ENCODE data around the gene CCR6.
"Not testable (repeated sequence)": the region's sequence is repeated elsewhere in the genome, so short reads cannot be mapped to it uniquely, and the experiment has no call there.

Gene CCR6

GRCh38 chr6:167180086-167180485 lies 57.2 kb downstream of the CCR6 start:
- not testable (repeated sequence) for FAIRE-seq

GRCh38 chr6:167181351-167181750 lies 58.5 kb downstream of the CCR6 start:
- not testable (repeated sequence) for FAIRE-seq

- peak; percentile 87 for FAIRE-seq
Observed at GRCh38 chr6:167182913-167183314, 60.0 kb downstream of the CCR6 start.

- FAIRE-seq = not testable (repeated sequence)
Observed at GRCh38 chr6:167185101-167185500, 62.2 kb downstream of the CCR6 start.

- FAIRE-seq = not testable (repeated sequence)
Observed at GRCh38 chr6:167187275-167187674, 64.4 kb downstream of the CCR6 start.
